SU-DHL-6 (cell line): ENCODE data around the gene BCL2L11.

Source experiments
- EZH2phosphoT487 ChIP-seq: fragments of 200-600 bp; sonication (generic), shearing (Covaris generic); conservative IDR thresholded peaks from 2 replicates; pipeline ENCODE4 v1.6.1; 2018; ENCODE audit warnings: mild to moderate bottlenecking, antibody characterized with exemption, low read length, moderate library complexity, mixed read lengths
- TF ChIP-seq, protein P1 (sequence below): fragments of 200-600 bp; sonication (generic); IDR thresholded peaks from one replicate; pipeline ENCODE4 v1.5.1; 2017; ENCODE audit warnings: antibody characterized with exemption, mild to moderate bottlenecking, low read length, moderate library complexity; ENCODE audit not compliant: insufficient read depth, poor library complexity, severe bottlenecking

DNA sequence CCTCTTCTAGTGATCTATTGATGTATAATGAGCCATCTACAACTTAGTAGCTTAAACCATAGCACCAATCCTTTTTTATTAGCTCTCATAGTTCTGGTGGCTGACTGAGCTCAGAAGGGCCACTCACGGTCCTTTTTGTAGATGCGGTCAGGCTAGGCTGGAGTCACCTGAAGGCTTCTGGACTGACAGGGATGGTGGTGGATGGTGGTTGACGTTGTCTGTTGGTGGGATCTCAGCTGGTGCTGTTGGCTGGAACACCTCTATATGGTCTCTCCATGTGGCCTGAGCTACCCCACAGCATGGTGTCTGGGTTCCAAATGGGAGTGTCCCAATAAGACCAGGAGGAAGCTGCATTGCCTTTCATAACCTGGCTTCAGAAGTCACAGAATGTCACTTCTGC is 68.0 kb downstream of the BCL2L11 start:
- TF ChIP-seq, protein P1, sequence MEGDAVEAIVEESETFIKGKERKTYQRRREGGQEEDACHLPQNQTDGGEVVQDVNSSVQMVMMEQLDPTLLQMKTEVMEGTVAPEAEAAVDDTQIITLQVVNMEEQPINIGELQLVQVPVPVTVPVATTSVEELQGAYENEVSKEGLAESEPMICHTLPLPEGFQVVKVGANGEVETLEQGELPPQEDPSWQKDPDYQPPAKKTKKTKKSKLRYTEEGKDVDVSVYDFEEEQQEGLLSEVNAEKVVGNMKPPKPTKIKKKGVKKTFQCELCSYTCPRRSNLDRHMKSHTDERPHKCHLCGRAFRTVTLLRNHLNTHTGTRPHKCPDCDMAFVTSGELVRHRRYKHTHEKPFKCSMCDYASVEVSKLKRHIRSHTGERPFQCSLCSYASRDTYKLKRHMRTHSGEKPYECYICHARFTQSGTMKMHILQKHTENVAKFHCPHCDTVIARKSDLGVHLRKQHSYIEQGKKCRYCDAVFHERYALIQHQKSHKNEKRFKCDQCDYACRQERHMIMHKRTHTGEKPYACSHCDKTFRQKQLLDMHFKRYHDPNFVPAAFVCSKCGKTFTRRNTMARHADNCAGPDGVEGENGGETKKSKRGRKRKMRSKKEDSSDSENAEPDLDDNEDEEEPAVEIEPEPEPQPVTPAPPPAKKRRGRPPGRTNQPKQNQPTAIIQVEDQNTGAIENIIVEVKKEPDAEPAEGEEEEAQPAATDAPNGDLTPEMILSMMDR = no peak
- TF ChIP-seq EZH2phosphoT487 = no peak
